OCI-LY1 (cell line): ENCODE data around the gene ZBTB16.

ENCODE experiments used
- EZH2 ChIP-seq: fragments of 200-600 bp; sonication (generic), shearing (Covaris generic); IDR thresholded peaks from 2 replicates; pipeline ENCODE4 v1.8.0; 2017; ENCODE audit warnings: borderline replicate concordance, mixed run types, mild to moderate bottlenecking, antibody characterized with exemption, low read length, moderate library complexity, mixed read lengths
- TF ChIP-seq, protein P1 (sequence below): fragments of 200-600 bp; sonication (generic), shearing (Covaris generic); IDR thresholded peaks from 2 replicates; pipeline ENCODE4 v1.5.1; 2017; ENCODE audit warnings: mild to moderate bottlenecking, antibody characterized with exemption, low read length, moderate library complexity, mixed read lengths

DNA sequence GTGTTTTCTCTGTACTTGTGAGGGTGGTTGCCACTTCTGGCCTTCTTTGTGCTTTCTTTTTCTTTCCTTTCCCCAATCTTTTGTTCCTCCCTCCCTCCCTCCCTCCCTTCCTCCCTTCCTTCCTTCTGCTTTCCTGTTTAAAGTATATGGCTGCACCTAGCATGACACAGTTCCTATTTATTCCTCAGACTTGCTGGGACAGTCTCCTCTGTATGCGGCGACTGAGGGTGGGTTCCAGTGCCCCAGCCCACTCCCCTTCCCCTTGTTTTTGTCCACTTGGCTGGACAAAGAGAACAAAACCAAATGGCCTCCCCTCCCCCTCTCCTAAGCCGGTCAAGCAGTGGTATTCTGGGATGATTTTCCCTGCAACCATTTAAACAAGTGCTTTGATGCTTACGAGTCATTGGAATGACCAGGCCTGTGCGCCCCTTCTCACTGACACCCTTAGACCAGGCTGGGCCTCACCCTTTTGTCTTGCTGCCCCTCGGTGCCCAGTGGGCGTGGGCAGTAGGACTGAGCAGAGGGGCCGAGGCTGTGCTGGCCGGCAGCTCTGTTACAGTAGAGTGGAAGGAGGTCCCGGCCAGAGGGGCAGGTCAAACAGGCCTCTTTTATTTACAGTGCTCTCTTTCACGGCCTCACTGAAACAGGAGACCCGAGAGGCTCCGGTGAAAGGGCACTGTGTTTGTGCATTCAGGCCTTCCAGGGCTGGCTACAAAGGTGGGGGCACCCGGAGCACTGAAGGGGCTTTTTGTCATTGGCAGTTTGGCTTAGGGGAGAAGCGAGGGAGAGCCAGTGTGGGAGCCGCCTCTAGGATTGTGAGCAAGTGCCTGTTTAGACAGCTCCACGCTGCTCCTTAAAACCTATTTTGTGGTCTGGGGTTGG lies 32.2 kb downstream of the ZBTB16 start:
- TF ChIP-seq, protein P1, sequence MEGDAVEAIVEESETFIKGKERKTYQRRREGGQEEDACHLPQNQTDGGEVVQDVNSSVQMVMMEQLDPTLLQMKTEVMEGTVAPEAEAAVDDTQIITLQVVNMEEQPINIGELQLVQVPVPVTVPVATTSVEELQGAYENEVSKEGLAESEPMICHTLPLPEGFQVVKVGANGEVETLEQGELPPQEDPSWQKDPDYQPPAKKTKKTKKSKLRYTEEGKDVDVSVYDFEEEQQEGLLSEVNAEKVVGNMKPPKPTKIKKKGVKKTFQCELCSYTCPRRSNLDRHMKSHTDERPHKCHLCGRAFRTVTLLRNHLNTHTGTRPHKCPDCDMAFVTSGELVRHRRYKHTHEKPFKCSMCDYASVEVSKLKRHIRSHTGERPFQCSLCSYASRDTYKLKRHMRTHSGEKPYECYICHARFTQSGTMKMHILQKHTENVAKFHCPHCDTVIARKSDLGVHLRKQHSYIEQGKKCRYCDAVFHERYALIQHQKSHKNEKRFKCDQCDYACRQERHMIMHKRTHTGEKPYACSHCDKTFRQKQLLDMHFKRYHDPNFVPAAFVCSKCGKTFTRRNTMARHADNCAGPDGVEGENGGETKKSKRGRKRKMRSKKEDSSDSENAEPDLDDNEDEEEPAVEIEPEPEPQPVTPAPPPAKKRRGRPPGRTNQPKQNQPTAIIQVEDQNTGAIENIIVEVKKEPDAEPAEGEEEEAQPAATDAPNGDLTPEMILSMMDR, result no peak
- TF ChIP-seq EZH2, result no peak
